Mesothelial cell of epicardium (in vitro differentiated cells): ENCODE data around the gene RERE. TPM values are rescaled to one million over a fixed set of nuclear protein-coding genes. Genes with fewer than 3 reads are reported as not detected.
"Not testable (repeated sequence)": the region's sequence is repeated elsewhere in the genome, so short reads cannot be mapped to it uniquely, and the experiment has no call there.

Source experiments
- DNase-seq, 2 experiments: peaks; one replicate each; pipeline ENCODE4 v3.0.0; 2021; ENCODE audit warnings: low spot score in 2 of 2; ENCODE audit not compliant: unreplicated experiment in 2 of 2
- H3K27ac Mint-ChIP-seq: 2 replicates; pipeline ENCODE4 v1.8.0; 2021; ENCODE audit warnings: mixed read lengths
- H3K27me3 Mint-ChIP-seq: 2 replicates; pipeline ENCODE4 v1.8.0; 2021; ENCODE audit warnings: low read depth, mixed read lengths
- H3K36me3 Mint-ChIP-seq: 2 replicates; pipeline ENCODE4 v1.8.0; 2021; ENCODE audit warnings: mixed read lengths
- H3K4me1 Mint-ChIP-seq: 2 replicates; pipeline ENCODE4 v1.8.0; 2021; ENCODE audit warnings: mixed read lengths
- H3K4me3 Mint-ChIP-seq: 2 replicates; pipeline ENCODE4 v1.8.0; 2021; ENCODE audit warnings: mild to moderate bottlenecking, moderate library complexity, mixed read lengths
- H3K9me3 Mint-ChIP-seq: 2 replicates; pipeline ENCODE4 v1.8.0; 2021; ENCODE audit warnings: mixed read lengths
- total RNA-seq: library from RNA; stranded (reverse); gene quantifications from 3 replicates; pipeline ENCODE4 v1.2.1, GENCODE V29; 2021
- TF ChIP-seq, protein P1 (sequence below): fragments of 200-600 bp; sonication (generic); IDR thresholded peaks from one replicate; pipeline ENCODE4 v1.5.0; 2021; ENCODE audit warnings: antibody characterized with exemption; ENCODE audit not compliant: unreplicated experiment

RERE gene
- total RNA-seq, 1 donor from 2014 or later: 187 TPM

DNA sequence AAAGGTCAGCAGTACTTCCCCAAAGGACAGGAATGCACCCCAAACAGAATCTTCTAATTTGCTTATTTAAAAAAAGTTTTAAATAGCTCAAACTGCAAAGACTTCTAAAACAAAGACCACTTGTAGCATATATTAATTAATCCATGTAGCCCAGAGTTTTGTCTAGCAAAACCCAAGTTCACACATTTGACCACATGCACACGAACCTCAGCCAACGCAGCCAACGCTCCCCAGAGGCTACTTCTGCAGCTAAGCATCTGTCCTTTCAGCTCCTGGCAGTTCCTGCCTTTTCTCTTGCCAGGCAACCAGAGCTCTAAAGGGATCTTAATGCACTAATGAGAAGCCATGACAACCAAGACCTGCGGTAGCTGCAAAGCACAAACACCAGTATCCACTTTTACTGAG is 89.6 kb downstream of the RERE start:
- Mint-ChIP-seq H3K4me1 (peaks cover 13% of the 10 kb centered on the region), H3K36me3 (peaks cover 20% of the 10 kb centered on the region), H3K27me3 (no peaks in the 10 kb centered on the region), H3K4me3 (no peak overlapping the region), H3K27ac (no peak overlapping the region), H3K9me3 (peaks cover 16% of the 10 kb centered on the region)
- TF ChIP-seq, protein P1, sequence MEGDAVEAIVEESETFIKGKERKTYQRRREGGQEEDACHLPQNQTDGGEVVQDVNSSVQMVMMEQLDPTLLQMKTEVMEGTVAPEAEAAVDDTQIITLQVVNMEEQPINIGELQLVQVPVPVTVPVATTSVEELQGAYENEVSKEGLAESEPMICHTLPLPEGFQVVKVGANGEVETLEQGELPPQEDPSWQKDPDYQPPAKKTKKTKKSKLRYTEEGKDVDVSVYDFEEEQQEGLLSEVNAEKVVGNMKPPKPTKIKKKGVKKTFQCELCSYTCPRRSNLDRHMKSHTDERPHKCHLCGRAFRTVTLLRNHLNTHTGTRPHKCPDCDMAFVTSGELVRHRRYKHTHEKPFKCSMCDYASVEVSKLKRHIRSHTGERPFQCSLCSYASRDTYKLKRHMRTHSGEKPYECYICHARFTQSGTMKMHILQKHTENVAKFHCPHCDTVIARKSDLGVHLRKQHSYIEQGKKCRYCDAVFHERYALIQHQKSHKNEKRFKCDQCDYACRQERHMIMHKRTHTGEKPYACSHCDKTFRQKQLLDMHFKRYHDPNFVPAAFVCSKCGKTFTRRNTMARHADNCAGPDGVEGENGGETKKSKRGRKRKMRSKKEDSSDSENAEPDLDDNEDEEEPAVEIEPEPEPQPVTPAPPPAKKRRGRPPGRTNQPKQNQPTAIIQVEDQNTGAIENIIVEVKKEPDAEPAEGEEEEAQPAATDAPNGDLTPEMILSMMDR: no peak
- DNase-seq: no peak

DNA sequence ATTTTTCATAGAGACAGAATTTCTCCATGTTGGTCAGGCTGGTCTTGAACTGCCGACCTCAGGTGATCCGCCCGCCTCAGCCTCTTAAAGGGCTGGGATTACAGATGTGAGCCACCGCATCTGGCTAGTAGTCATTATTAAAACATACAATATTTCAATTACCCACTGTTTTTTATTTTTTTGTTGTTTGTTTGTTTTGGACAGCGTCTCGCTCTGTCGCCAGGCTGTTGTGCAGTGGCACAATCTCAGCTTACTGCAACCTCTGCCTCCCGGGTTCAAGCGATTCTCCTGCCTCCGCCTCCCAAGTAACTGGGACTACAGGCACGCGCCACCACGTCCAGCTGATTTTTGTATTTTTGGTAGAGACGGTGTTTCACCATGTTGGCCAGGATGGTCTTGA is 90.1 kb downstream of the RERE start:
- Mint-ChIP-seq H3K36me3 (peaks cover 19% of the 10 kb centered on the region), H3K4me1 (peaks cover 15% of the 10 kb centered on the region), H3K9me3 (peaks cover 14% of the 10 kb centered on the region)
- not testable (repeated sequence) for H3K27me3 Mint-ChIP-seq, H3K27ac Mint-ChIP-seq, H3K4me3 Mint-ChIP-seq, DNase-seq

DNA sequence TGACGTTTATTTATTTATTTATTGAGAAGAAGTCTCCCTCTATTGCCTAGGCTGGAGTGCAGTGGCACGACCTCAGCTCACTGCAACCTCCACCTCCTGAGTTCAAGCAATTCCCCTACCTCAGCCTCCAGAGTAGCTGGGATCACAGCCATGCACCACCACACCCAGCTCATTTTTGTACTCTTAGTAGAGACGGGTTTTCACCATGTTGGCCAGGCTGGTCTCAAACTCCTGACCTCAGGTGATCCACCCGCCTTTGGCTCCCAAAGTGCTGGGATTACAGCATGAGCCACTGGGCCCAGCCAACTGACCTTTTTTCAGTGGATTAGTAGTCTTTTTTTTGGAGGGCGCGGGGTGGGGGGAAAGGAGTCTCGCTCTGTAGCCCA is 90.6 kb downstream of the RERE start:
- TF ChIP-seq, protein P1: peak; percentile 14
- not testable (repeated sequence) for DNase-seq, H3K9me3 Mint-ChIP-seq, H3K27ac Mint-ChIP-seq, H3K4me3 Mint-ChIP-seq, H3K27me3 Mint-ChIP-seq
- Mint-ChIP-seq H3K36me3 (peaks cover 14% of the 10 kb centered on the region), H3K4me1 (peaks cover 19% of the 10 kb centered on the region)

DNA sequence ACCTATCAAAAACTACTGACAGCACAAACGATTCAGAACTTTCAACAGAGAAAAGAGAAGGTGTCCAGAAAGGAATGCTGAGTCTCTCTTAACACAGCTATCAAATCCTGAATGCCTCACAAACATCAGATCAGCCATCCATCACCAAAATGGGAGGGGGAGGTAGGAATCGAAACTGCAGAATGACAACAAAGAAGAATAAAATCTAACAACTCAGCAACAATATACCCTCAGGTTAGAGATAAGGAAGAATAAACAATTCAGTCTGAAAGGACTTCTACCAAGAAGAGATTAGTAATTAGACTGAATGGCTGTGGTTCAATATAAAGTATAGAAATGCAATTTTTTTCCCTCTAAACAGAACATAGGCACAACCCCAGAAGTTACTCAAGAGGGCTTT is 94.4 kb downstream of the RERE start:
- H3K4me1 Mint-ChIP-seq: peaks cover 23% of the 10 kb centered on the region
- peak overlapping the region; percentile 8 for H3K27ac Mint-ChIP-seq
- peaks cover 4% of the 10 kb centered on the region for H3K36me3 Mint-ChIP-seq
- DNase-seq: no peak
- TF ChIP-seq, protein P1: no peak
- H3K9me3 Mint-ChIP-seq: no peaks in the 10 kb centered on the region
- no peak overlapping the region for H3K4me3 Mint-ChIP-seq
- no peaks in the 10 kb centered on the region for H3K27me3 Mint-ChIP-seq

DNA sequence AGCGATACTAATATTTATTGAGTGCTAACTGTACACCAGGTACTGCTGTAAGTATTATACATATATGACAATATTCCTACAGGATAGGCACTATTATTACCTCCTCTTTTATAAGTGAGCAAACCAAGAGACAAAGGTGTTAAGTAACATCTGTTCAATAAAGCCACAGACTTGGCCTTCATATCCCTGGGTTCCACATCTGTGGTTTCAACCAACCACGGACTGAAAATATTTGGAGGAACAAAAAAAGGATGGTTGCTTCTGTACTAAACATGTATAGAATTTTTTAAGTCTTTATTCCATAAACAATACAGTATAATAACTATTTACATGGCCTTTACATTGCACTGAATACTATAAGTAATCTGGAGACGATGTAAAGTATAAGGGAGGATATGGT is 95.1 kb downstream of the RERE start:
- Mint-ChIP-seq H3K9me3 (no peaks in the 10 kb centered on the region), H3K4me3 (no peak overlapping the region), H3K4me1 (peaks cover 23% of the 10 kb centered on the region), H3K36me3 (peaks cover 4% of the 10 kb centered on the region), H3K27ac (no peak overlapping the region), H3K27me3 (no peaks in the 10 kb centered on the region)
- no peak for DNase-seq
- TF ChIP-seq, protein P1: no peak

DNA sequence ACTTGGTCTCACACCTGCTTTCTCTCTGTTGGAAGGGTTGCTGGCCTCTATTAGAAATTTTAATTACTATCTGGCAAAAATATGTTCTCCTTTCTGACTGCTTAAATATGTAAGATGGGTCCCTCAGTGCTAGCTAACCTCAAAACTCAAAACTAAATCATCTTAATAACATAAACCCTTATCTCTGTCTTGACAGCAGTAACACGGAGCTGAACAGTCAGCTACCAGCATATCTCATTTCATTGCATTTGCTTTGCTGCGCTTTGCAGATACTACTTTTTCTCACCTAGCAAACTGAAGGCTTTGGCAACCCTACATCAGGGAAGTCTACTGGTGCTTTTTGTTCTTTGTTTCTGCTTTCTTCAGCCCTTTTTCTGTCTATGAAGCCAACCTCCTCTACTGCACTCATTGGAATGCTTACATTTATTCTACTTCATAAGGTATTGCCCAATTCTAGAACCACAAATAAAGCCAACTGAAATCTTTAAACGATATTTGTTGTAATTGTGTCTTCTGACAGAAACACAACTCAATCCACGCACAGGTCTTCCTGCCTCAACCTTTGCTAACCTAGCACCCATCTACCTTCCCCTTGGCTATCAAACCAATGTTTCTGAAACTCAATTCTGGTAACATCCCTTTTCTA is 95.6 kb downstream of the RERE start:
- Mint-ChIP-seq H3K36me3 (peaks cover 4% of the 10 kb centered on the region), H3K4me1 (peaks cover 23% of the 10 kb centered on the region), H3K27ac (peak overlapping the region; percentile 35), H3K27me3 (no peaks in the 10 kb centered on the region), H3K4me3 (no peak overlapping the region), H3K9me3 (no peaks in the 10 kb centered on the region)
- TF ChIP-seq, protein P1: no peak
- DNase-seq: no peak
